ENCODE results near the gene DISC1.

GRCh38 chr1:231808116-231808515 lies 181.5 kb downstream of the DISC1 start:
- no peak for TF ChIP-seq CTCF (IDR thresholded peaks at IDR 0.05; ENCODE audit: low read depth, low read length)
- TF ChIP-seq EZH2phosphoT487 (IDR thresholded peaks at IDR 0.05; ENCODE audit: low read depth): no peak
